Natural killer cell (primary cell): Measurements from ENCODE around the gene TMEM131. TPM values are rescaled to one million over a fixed set of nuclear protein-coding genes. Genes with fewer than 3 reads are reported as not detected.

Experiments
- ATAC-seq, 3 donors: fragments of 150-1000 bp in 2 of 3; fragments of 200-7000 bp in 1 of 3; cut with Tn5 transposase; 1 replicate in 1 of 3; 2 replicates in 2 of 3; pipeline ENCODE4 v1.10.0; 2021; ENCODE audit warnings: mild to moderate bottlenecking in 2 of 3, moderate library complexity in 2 of 3
- DNase-seq, 2 donors: peaks; one replicate each; pipeline versions ENCODE4 v3.0.0 to v3.0.0-alpha.2; 2013 to 2021; ENCODE audit warnings: mixed read lengths in 1 of 2
- H3K27ac ChIP-seq: one replicate; pipeline ENCODE4 v1.5.1; 2013; ENCODE audit warnings: mild to moderate bottlenecking, low read length
- H3K27me3 ChIP-seq: one replicate; pipeline ENCODE4 v1.6.1; 2013; ENCODE audit warnings: low read length; ENCODE audit not compliant: control insufficient read depth, insufficient read depth
- H3K36me3 ChIP-seq: one replicate; pipeline ENCODE4 v1.6.1; 2013; ENCODE audit warnings: low read length; ENCODE audit not compliant: control insufficient read depth, insufficient read depth
- H3K4me1 ChIP-seq: one replicate; pipeline ENCODE4 v1.6.1; 2013; ENCODE audit warnings: low read length; ENCODE audit not compliant: control insufficient read depth, insufficient read depth
- H3K4me3 ChIP-seq: one replicate; pipeline ENCODE4 v1.5.1; 2013; ENCODE audit warnings: low read length
- H3K9me3 ChIP-seq: one replicate; pipeline ENCODE4 v1.6.1; 2013; ENCODE audit warnings: low read length; ENCODE audit not compliant: control insufficient read depth, insufficient read depth
- H3K27ac Mint-ChIP-seq, 2 donors: one replicate each; pipeline ENCODE4 v1.8.0; 2022; ENCODE audit warnings: mild to moderate bottlenecking in 2 of 2, mixed read lengths in 2 of 2, moderate library complexity in 1 of 2
- H3K27me3 Mint-ChIP-seq, 2 donors: one replicate each; pipeline ENCODE4 v1.8.0; 2022; ENCODE audit warnings: low read depth in 2 of 2, mixed read lengths in 2 of 2
- H3K36me3 Mint-ChIP-seq: one replicate; pipeline ENCODE4 v1.8.0; 2022; ENCODE audit warnings: mixed read lengths
- H3K4me1 Mint-ChIP-seq, 2 donors: one replicate each; pipeline ENCODE4 v1.8.0; 2022; ENCODE audit warnings: mixed read lengths in 2 of 2
- H3K4me3 Mint-ChIP-seq: one replicate; pipeline ENCODE4 v1.8.0; 2022; ENCODE audit warnings: mild to moderate bottlenecking, moderate library complexity, mixed read lengths
- H3K9me3 Mint-ChIP-seq, 2 donors: one replicate each; pipeline ENCODE4 v1.8.0; 2022; ENCODE audit warnings: mixed read lengths in 2 of 2
- WGBS: methylation state at CpG from one replicate; pipeline ENCODE4 v1.1.7; 2013; ENCODE audit warnings: missing lambda C conversion rate; ENCODE audit not compliant: insufficient coverage; 5-methylcytosine and 5-hydroxymethylcytosine counted together
- intact Hi-C: fragments of 100-400 bp; cut with micrococcal nuclease; formaldehyde crosslinking; loops from one replicate; pipeline ENCODE4 v1.14.2; 2022
- total RNA-seq, 4 donors: library from RNA; stranded (reverse); fragments of 120-200 nt in 1 of 4; gene quantifications; one replicate each; pipeline versions ENCODE4 v1.2.3 to v1.2.4, GENCODE V29; 2013 to 2022
- TF ChIP-seq, protein P1 (sequence below): fragments of 200-600 bp; IDR thresholded peaks from one replicate; pipeline ENCODE4 v1.8.0; 2022; ENCODE audit warnings: antibody characterized with exemption

The TMEM131 gene
- total RNA-seq, 3 donors from 2014 or later (not counting 1 experiment from before 2014, with no cell fraction given) = 44.8 to 72.1 (median 67.1) TPM

DNA sequence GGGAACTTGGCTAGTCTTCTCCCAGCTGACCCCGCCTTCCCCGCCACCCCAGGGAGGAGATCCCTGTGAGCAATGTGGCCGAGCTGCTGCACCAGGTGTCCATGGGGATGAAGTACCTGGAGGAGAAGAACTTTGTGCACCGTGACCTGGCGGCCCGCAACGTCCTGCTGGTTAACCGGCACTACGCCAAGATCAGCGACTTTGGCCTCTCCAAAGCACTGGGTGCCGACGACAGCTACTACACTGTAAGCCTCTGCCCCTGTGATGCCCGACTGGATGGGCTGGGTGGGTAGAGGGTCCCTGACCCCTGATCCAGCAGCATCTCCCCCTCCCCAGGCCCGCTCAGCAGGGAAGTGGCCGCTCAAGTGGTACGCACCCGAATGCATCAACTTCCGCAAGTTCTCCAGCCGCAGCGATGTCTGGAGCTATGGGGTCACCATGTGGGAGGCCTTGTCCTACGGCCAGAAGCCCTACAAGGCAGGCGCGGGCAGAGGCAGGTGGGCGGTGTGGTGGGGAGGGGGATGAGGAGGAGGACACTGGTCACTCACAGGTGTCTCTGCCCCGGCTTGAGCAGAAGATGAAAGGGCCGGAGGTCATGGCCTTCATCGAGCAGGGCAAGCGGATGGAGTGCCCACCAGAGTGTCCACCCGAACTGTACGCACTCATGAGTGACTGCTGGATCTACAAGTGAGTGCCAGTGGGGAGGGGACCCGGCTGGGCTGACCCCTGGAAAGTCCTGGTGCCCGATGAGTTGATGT, 258.1 kb downstream of the TMEM131 start:
- no peak for DNase-seq
- no peak overlapping the region for H3K4me3 ChIP-seq
- 95% methylated on average over 32 of the region's 32 CpGs for WGBS
- H3K27ac ChIP-seq = no peak overlapping the region
- H3K27me3 Mint-ChIP-seq = no peaks in the 10 kb centered on the region
- H3K9me3 Mint-ChIP-seq = no peaks in the 10 kb centered on the region
- H3K4me1 ChIP-seq = peaks cover 68% of the 10 kb centered on the region
- H3K27me3 ChIP-seq = no peaks in the 10 kb centered on the region
- H3K36me3 ChIP-seq = peaks cover 79% of the 10 kb centered on the region
- TF ChIP-seq, protein P1, sequence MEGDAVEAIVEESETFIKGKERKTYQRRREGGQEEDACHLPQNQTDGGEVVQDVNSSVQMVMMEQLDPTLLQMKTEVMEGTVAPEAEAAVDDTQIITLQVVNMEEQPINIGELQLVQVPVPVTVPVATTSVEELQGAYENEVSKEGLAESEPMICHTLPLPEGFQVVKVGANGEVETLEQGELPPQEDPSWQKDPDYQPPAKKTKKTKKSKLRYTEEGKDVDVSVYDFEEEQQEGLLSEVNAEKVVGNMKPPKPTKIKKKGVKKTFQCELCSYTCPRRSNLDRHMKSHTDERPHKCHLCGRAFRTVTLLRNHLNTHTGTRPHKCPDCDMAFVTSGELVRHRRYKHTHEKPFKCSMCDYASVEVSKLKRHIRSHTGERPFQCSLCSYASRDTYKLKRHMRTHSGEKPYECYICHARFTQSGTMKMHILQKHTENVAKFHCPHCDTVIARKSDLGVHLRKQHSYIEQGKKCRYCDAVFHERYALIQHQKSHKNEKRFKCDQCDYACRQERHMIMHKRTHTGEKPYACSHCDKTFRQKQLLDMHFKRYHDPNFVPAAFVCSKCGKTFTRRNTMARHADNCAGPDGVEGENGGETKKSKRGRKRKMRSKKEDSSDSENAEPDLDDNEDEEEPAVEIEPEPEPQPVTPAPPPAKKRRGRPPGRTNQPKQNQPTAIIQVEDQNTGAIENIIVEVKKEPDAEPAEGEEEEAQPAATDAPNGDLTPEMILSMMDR = no peak
- peaks cover 48 to 68% of the 10 kb centered on the region in 2 donors for H3K4me1 Mint-ChIP-seq
- no peaks in the 10 kb centered on the region for H3K9me3 ChIP-seq
- H3K36me3 Mint-ChIP-seq = peaks cover 8% of the 10 kb centered on the region
- peak overlapping the region; percentile 34 to 82 for H3K27ac Mint-ChIP-seq
- H3K4me3 Mint-ChIP-seq = no peak overlapping the region
- no peak for ATAC-seq
- intact Hi-C loops = no loop called here

DNA sequence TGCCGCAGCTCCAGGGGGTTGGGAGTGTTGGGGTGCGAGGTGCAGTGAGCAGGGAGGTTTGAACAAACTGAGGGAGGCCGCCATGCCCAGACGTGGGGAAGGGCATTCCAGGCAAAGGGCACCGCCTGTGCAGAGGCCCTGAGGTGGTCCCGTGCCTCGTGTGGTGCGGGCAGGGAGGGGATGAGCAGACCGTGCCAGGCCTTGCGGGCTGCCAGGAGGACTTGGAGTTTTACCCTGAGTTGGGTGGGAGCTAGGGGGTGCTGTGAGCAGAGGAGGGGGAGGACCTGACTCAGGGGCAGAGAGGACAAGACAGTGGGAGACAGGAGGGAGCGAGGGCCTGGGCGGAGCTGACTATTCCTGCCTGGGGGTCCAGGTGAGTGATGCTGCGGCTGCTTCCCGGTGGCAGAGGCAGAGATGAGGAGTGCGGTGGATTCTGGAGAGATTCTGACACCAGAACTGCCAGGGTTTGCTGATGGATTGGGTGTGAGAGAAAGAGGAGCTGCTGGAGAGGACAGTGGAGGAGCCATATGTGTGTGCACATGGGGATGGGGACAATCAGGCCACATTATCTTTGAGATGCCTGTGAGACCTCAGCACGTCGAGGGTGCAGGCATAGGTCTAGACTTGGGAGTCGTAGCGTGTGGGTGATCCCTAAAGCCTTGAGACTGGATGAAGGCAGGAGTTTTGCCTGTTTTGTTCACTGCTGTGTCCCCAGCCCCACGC, 259.0 kb downstream of the TMEM131 start:
- H3K9me3 ChIP-seq = no peaks in the 10 kb centered on the region
- TF ChIP-seq, protein P1 = no peak
- Mint-ChIP-seq H3K4me3 (peak overlapping the region; percentile 29), H3K27me3 (no peaks in the 10 kb centered on the region), H3K9me3 (no peaks in the 10 kb centered on the region), H3K36me3 (peaks cover 8% of the 10 kb centered on the region), H3K27ac (peak overlapping the region; percentile 34 to 78), H3K4me1 (peaks cover 46 to 68% of the 10 kb centered on the region in 2 donors)
- ATAC-seq = no peak
- H3K27me3 ChIP-seq = no peaks in the 10 kb centered on the region
- WGBS = 95% methylated on average over 20 of the region's 20 CpGs
- intact Hi-C loops = no loop called here
- no peak overlapping the region for H3K4me3 ChIP-seq
- no peak overlapping the region for H3K27ac ChIP-seq
- peaks cover 68% of the 10 kb centered on the region for H3K4me1 ChIP-seq
- H3K36me3 ChIP-seq = peaks cover 87% of the 10 kb centered on the region
- DNase-seq = no peak

DNA sequence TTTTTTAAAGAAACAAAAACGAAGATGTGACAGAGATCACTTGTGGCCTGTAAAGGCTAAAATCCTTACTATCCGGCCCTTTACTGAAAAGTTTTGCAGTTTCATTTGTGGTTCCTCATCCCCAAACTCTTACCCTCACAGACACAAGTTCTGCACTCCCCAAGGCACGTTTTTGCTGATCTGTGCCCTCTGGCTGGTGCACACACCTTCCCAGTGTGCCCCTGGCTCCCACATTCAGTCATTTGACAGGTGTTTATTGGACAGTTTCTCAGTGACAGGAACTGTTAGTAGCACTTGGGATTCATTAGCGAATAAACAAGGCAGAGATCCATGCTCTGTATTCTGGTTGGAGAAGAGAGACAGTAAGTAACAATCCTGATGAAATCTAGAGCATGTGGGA, 259.6 kb downstream of the TMEM131 start:
- H3K27ac Mint-ChIP-seq = peak overlapping the region; percentile 34 to 78
- H3K36me3 Mint-ChIP-seq = peaks cover 8% of the 10 kb centered on the region
- H3K27me3 Mint-ChIP-seq = no peaks in the 10 kb centered on the region
- H3K9me3 Mint-ChIP-seq = no peaks in the 10 kb centered on the region
- DNase-seq = no peak
- Histone ChIP-seq H3K4me3 (no peak overlapping the region), H3K27ac (no peak overlapping the region), H3K36me3 (peaks cover 87% of the 10 kb centered on the region), H3K4me1 (peaks cover 68% of the 10 kb centered on the region), H3K27me3 (no peaks in the 10 kb centered on the region), H3K9me3 (no peaks in the 10 kb centered on the region)
- TF ChIP-seq, protein P1 = no peak
- ATAC-seq = no peak
- peak overlapping the region; percentile 29 for H3K4me3 Mint-ChIP-seq
- intact Hi-C loops = no loop called here
- H3K4me1 Mint-ChIP-seq = peaks cover 46 to 68% of the 10 kb centered on the region in 2 donors
- 76% methylated on average over 4 of the region's 4 CpGs for WGBS
